ENCODE measurements around the gene HIVEP2. TPM values are rescaled to one million over a fixed set of nuclear protein-coding genes. Genes with fewer than 3 reads are reported as not detected.
A peak's percentile ranks its signal among the peaks of the same experiment; 100 is the strongest.

The HIVEP2 gene
- total and polyA plus RNA-seq, 5 donors from 2014 or later = 9.7 to 76.7 (median 12.3) TPM

GRCh38 chr6:142944124-142945048, 590 bp downstream of the HIVEP2 start:
- Histone ChIP-seq H3K27ac (ENCODE audit: insufficient read depth, low read length, poor library complexity, severe bottlenecking) (peak overlapping the region; percentile 99), H3K4me1 (ENCODE audit: control insufficient read depth, insufficient read depth, low read length, poor library complexity, severe bottlenecking) (peaks cover 53% of the 10 kb centered on the region), H3K27me3 (ENCODE audit: control insufficient read depth, insufficient read depth, low read length) (no peaks in the 10 kb centered on the region), H3K36me3 (ENCODE audit: control insufficient read depth, insufficient read depth, low read length) (no peaks in the 10 kb centered on the region), H3K4me3 (ENCODE audit: low read depth, low read length) (peak overlapping the region; percentile 95), H3K9me3 (ENCODE audit: control insufficient read depth in 2 of 2, low read length in 2 of 2) (no peaks in the 10 kb centered on the region)
- peak; percentile 87 to 90 (median 90) for DNase-seq
- peaks cover 18% of the 10 kb centered on the region for H3K27me3 Mint-ChIP-seq
- H3K4me3 Mint-ChIP-seq = peak overlapping the region; percentile 99 to 100 (median 100)
- H3K4me1 Mint-ChIP-seq = peaks cover 26 to 59% (median 43%) of the 10 kb centered on the region in 4 donors
- ATAC-seq (ENCODE audit: low read depth in 2 of 2) = peak; percentile 62 to 63
- H3K36me3 Mint-ChIP-seq = no peaks in the 10 kb centered on the region
- peaks cover 0 to 2% (median 0%) of the 10 kb centered on the region in 7 donors for H3K9me3 Mint-ChIP-seq
- peak overlapping the region; percentile 98 to 100 (median 99) for H3K27ac Mint-ChIP-seq

GRCh38 chr6:142943711-142944123, 1.3 kb downstream of the HIVEP2 start:
- ATAC-seq (ENCODE audit: low read depth in 2 of 2) (no peak), DNase-seq (peak; percentile 24 to 74 (median 68))
- H3K4me1 ChIP-seq (ENCODE audit: control insufficient read depth, insufficient read depth, low read length, poor library complexity, severe bottlenecking) = peaks cover 60% of the 10 kb centered on the region
- H3K9me3 ChIP-seq (ENCODE audit: control insufficient read depth in 2 of 2, low read length in 2 of 2) = no peaks in the 10 kb centered on the region
- peak overlapping the region; percentile 98 to 100 (median 99) for H3K27ac Mint-ChIP-seq
- H3K36me3 Mint-ChIP-seq = no peaks in the 10 kb centered on the region
- H3K27ac ChIP-seq (ENCODE audit: insufficient read depth, low read length, poor library complexity, severe bottlenecking) = peak overlapping the region; percentile 99
- H3K36me3 ChIP-seq (ENCODE audit: control insufficient read depth, insufficient read depth, low read length) = no peaks in the 10 kb centered on the region
- peak overlapping the region; percentile 95 for H3K4me3 ChIP-seq (ENCODE audit: low read depth, low read length)
- H3K9me3 Mint-ChIP-seq = peaks cover 0 to 2% (median 0%) of the 10 kb centered on the region in 7 donors
- H3K27me3 Mint-ChIP-seq = peaks cover 18% of the 10 kb centered on the region
- no peaks in the 10 kb centered on the region for H3K27me3 ChIP-seq (ENCODE audit: control insufficient read depth, insufficient read depth, low read length)
- peaks cover 28 to 62% (median 48%) of the 10 kb centered on the region in 4 donors for H3K4me1 Mint-ChIP-seq
- peak overlapping the region; percentile 99 to 100 (median 100) for H3K4me3 Mint-ChIP-seq

GRCh38 chr6:142942805-142943227, 2.2 kb downstream of the HIVEP2 start:
- Mint-ChIP-seq H3K4me3 (peak overlapping the region; percentile 99 to 100 (median 100)), H3K9me3 (peaks cover 0 to 2% (median 0%) of the 10 kb centered on the region in 7 donors), H3K36me3 (no peaks in the 10 kb centered on the region), H3K27ac (peak overlapping the region; percentile 98 to 100 (median 99)), H3K4me1 (peaks cover 32 to 64% (median 52%) of the 10 kb centered on the region in 4 donors), H3K27me3 (peaks cover 18% of the 10 kb centered on the region)
- H3K36me3 ChIP-seq (ENCODE audit: control insufficient read depth, insufficient read depth, low read length) = no peaks in the 10 kb centered on the region
- peak in 2 of 3 donors; percentile 62 to 77 for DNase-seq
- no peak for ATAC-seq (ENCODE audit: low read depth in 2 of 2)
- peak overlapping the region; percentile 99 for H3K27ac ChIP-seq (ENCODE audit: insufficient read depth, low read length, poor library complexity, severe bottlenecking)
- peaks cover 66% of the 10 kb centered on the region for H3K4me1 ChIP-seq (ENCODE audit: control insufficient read depth, insufficient read depth, low read length, poor library complexity, severe bottlenecking)
- no peaks in the 10 kb centered on the region for H3K27me3 ChIP-seq (ENCODE audit: control insufficient read depth, insufficient read depth, low read length)
- H3K9me3 ChIP-seq (ENCODE audit: control insufficient read depth in 2 of 2, low read length in 2 of 2) = no peaks in the 10 kb centered on the region
- peak overlapping the region; percentile 95 for H3K4me3 ChIP-seq (ENCODE audit: low read depth, low read length)

GRCh38 chr6:142942238-142942637, 2.7 kb downstream of the HIVEP2 start:
- Histone ChIP-seq H3K27me3 (ENCODE audit: control insufficient read depth, insufficient read depth, low read length) (no peaks in the 10 kb centered on the region), H3K27ac (ENCODE audit: insufficient read depth, low read length, poor library complexity, severe bottlenecking) (peak overlapping the region; percentile 99), H3K4me3 (ENCODE audit: low read depth, low read length) (peak overlapping the region; percentile 95), H3K36me3 (ENCODE audit: control insufficient read depth, insufficient read depth, low read length) (no peaks in the 10 kb centered on the region), H3K9me3 (ENCODE audit: control insufficient read depth in 2 of 2, low read length in 2 of 2) (no peaks in the 10 kb centered on the region), H3K4me1 (ENCODE audit: control insufficient read depth, insufficient read depth, low read length, poor library complexity, severe bottlenecking) (peaks cover 67% of the 10 kb centered on the region)
- Mint-ChIP-seq H3K27ac (peak overlapping the region; percentile 94 to 100 (median 98)), H3K27me3 (peaks cover 18% of the 10 kb centered on the region), H3K4me1 (peaks cover 32 to 66% (median 55%) of the 10 kb centered on the region in 4 donors), H3K9me3 (peaks cover 0 to 2% (median 0%) of the 10 kb centered on the region in 7 donors), H3K4me3 (peak overlapping the region; percentile 99 to 100 (median 100)), H3K36me3 (no peaks in the 10 kb centered on the region)
- DNase-seq (no peak), ATAC-seq (ENCODE audit: low read depth in 2 of 2) (no peak)

GRCh38 chr6:142941018-142941417, 4.0 kb downstream of the HIVEP2 start:
- Histone ChIP-seq H3K27ac (ENCODE audit: insufficient read depth, low read length, poor library complexity, severe bottlenecking) (peak overlapping the region; percentile 99), H3K4me3 (ENCODE audit: low read depth, low read length) (peak overlapping the region; percentile 95), H3K36me3 (ENCODE audit: control insufficient read depth, insufficient read depth, low read length) (no peaks in the 10 kb centered on the region), H3K9me3 (ENCODE audit: control insufficient read depth in 2 of 2, low read length in 2 of 2) (no peaks in the 10 kb centered on the region), H3K27me3 (ENCODE audit: control insufficient read depth, insufficient read depth, low read length) (no peaks in the 10 kb centered on the region), H3K4me1 (ENCODE audit: control insufficient read depth, insufficient read depth, low read length, poor library complexity, severe bottlenecking) (peaks cover 68% of the 10 kb centered on the region)
- Mint-ChIP-seq H3K27ac (peak overlapping the region; percentile 94 to 100 (median 98)), H3K9me3 (peaks cover 0 to 2% (median 0%) of the 10 kb centered on the region in 7 donors), H3K4me3 (peak overlapping the region; percentile 99 to 100 (median 100)), H3K36me3 (no peaks in the 10 kb centered on the region), H3K27me3 (peaks cover 18% of the 10 kb centered on the region), H3K4me1 (peaks cover 39 to 73% (median 57%) of the 10 kb centered on the region in 4 donors)
- no peak for ATAC-seq (ENCODE audit: low read depth in 2 of 2)
- DNase-seq = no peak

- DNase-seq (no peak), ATAC-seq (ENCODE audit: low read depth in 2 of 2) (no peak)
- Mint-ChIP-seq H3K36me3 (no peaks in the 10 kb centered on the region), H3K27me3 (peaks cover 18% of the 10 kb centered on the region), H3K27ac (peak overlapping the region; percentile 94 to 100 (median 98)), H3K4me1 (peaks cover 39 to 78% (median 60%) of the 10 kb centered on the region in 4 donors), H3K9me3 (peaks cover 0 to 2% (median 0%) of the 10 kb centered on the region in 7 donors), H3K4me3 (peak overlapping the region; percentile 99 to 100 (median 100))
- Histone ChIP-seq H3K27ac (ENCODE audit: insufficient read depth, low read length, poor library complexity, severe bottlenecking) (peak overlapping the region; percentile 99), H3K4me3 (ENCODE audit: low read depth, low read length) (peak overlapping the region; percentile 95), H3K4me1 (ENCODE audit: control insufficient read depth, insufficient read depth, low read length, poor library complexity, severe bottlenecking) (peaks cover 74% of the 10 kb centered on the region), H3K9me3 (ENCODE audit: control insufficient read depth in 2 of 2, low read length in 2 of 2) (no peaks in the 10 kb centered on the region), H3K27me3 (ENCODE audit: control insufficient read depth, insufficient read depth, low read length) (no peaks in the 10 kb centered on the region), H3K36me3 (ENCODE audit: control insufficient read depth, insufficient read depth, low read length) (no peaks in the 10 kb centered on the region)
These were observed 4.5 kb downstream of the HIVEP2 start for GRCh38 chr6:142940487-142940886.

- no peaks in the 10 kb centered on the region for H3K9me3 ChIP-seq (ENCODE audit: control insufficient read depth in 2 of 2, low read length in 2 of 2)
- H3K9me3 Mint-ChIP-seq = no peaks in the 10 kb centered on the region
- peak overlapping the region; percentile 56 to 78 (median 69) for H3K4me3 Mint-ChIP-seq
- peak overlapping the region; percentile 27 to 93 (median 63) for H3K27ac Mint-ChIP-seq
- H3K4me3 ChIP-seq (ENCODE audit: low read depth, low read length) = peak overlapping the region; percentile 95
- H3K4me1 ChIP-seq (ENCODE audit: control insufficient read depth, insufficient read depth, low read length, poor library complexity, severe bottlenecking) = peaks cover 86% of the 10 kb centered on the region
- peaks cover 55 to 92% (median 75%) of the 10 kb centered on the region in 4 donors for H3K4me1 Mint-ChIP-seq
- H3K36me3 Mint-ChIP-seq = peaks cover 7% of the 10 kb centered on the region
- no peaks in the 10 kb centered on the region for H3K27me3 ChIP-seq (ENCODE audit: control insufficient read depth, insufficient read depth, low read length)
- peak overlapping the region; percentile 99 for H3K27ac ChIP-seq (ENCODE audit: insufficient read depth, low read length, poor library complexity, severe bottlenecking)
- no peaks in the 10 kb centered on the region for H3K36me3 ChIP-seq (ENCODE audit: control insufficient read depth, insufficient read depth, low read length)
- DNase-seq = no peak
- peaks cover 5% of the 10 kb centered on the region for H3K27me3 Mint-ChIP-seq
- ATAC-seq (ENCODE audit: low read depth in 2 of 2) = no peak
These were observed 6.5 kb downstream of the HIVEP2 start for GRCh38 chr6:142938510-142938909.

All from CD4-positive, CD25-positive, alpha-beta regulatory T cell (primary cell).